Hematopoietic multipotent progenitor cell treated with erythropoietin and hydrocortisone succinate and interleukin-3 and kit ligand, for 15 days (in vitro differentiated cells): ENCODE results near the gene GNB3.
"Not testable (repeated sequence)": the region's sequence is repeated elsewhere in the genome, so short reads cannot be mapped to it uniquely, and the experiment has no call there.

Experiments used
- DNase-seq: peaks from one replicate; pipeline ENCODE4 v3.0.0-alpha.2; 2015; ENCODE audit warnings: low spot score

Gene GNB3

DNA sequence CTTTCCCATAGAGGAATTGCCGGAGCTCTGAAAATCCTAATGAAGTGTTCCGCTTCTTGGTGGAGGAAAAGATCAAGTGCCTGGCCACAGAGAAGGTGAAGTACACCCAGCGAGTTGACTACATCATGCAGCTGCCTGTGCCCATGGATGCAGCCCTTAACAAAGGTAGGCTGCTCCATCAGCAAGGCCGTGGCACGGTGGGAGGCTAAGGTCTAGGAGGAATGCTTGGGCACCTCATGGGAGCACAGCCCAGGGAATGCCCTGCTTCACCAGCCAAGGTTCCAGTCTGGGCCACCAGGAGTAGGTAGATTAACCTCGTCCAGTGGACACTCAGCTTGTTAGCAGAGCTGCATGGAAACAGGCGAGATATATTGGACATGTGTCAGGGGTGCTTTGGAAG, 20.2 kb downstream of the GNB3 start:
- no peak for DNase-seq

DNA sequence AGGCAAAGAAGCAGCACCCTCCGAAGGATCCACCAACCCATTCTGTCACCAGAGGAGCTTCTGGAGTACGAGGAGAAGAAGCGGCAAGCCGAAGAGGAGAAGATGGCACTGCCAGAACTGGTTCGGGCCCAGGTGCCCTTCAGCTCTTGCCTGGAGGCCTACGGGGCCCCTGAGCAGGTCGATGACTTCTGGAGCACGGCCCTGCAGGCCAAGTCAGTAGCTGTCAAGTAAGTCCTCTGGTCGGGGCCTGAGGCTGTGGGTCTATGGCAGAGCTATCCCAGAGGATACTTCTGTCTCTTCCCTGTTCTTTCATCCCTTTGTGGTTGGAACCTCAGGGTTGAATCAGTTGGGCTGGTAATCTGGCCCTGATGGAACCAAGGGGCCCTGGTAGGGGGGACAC, 20.7 kb downstream of the GNB3 start:
- no peak for DNase-seq

- DNase-seq: no peak
Observed at GRCh38 chr12:6863033-6863432, 22.3 kb downstream of the GNB3 start.

- no peak for DNase-seq
Observed at GRCh38 chr12:6863586-6864321, 23.0 kb downstream of the GNB3 start.

DNA sequence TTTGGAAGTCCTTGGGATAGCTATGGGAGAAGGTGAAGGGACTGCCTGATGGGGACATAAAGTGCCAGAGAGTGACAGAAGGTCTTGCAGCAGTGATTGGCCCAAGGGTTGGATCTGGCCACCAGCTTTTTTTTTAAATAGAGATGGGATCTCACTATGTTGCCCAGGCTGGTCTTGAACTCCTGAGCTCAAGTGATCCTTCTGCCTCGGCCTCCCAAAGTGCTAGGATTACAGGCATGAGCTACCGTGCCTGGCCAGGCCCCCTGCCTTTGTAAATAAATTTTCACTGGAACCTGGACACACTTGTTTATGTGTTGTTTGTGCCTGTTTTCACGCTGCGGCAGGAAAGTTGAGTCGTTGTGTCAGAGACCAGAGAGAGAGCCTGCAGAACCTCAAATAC, 24.6 kb downstream of the GNB3 start:
- DNase-seq: not testable (repeated sequence)

GRCh38 chr12:6866163-6866919, 25.6 kb downstream of the GNB3 start:
- DNase-seq: no peak

GRCh38 chr12:6866920-6867412, 26.2 kb downstream of the GNB3 start:
- no peak for DNase-seq

- peak; percentile 82 for DNase-seq
Observed at GRCh38 chr12:6867413-6868210, 26.9 kb downstream of the GNB3 start, which contains the start of gene TPI1. TPI1 (plus strand) TSS chr12:6867531; CDS start chr12:6867567, 36 bp downstream.

DNA sequence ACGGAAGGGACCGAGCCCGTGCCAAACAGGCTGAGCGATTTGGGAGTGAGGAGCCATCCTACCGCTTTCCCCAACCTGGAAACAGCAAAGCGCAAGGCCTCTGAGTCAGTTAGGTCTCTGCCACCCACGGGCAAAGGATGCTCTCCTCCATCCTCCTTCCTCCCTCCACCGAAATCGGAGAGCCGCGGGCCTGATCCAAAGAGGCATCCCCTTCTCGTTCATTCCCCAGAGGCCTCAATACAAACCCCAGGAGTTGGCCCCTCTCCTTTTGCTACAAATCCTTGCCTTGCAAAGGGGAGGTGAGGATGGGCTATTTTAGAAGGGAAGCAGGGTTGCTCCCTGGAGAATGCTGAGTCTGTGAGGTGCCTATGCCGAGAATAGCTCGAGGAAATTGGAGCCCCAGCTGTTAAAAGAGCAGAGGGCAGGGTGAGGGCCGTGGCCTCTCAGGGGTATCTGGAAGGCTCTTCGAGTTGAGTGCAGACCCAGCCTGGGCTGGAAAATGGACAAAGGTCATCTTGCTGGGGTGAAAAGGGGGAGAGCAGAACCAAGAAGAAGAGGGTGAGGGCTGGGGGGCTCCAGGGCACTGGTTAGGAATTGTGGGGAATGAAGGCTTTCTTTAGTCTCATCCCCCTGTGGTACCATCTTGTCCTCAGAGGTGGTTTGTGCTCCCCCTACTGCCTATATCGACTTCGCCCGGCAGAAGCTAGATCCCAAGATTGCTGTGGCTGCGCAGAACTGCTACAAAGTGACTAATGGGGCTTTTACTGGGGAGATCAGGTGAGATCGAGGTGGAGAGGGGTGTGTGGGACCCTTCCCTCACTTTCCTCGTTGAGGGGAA, 27.7 kb downstream of the GNB3 start:
- peak; percentile 40 for DNase-seq

DNA sequence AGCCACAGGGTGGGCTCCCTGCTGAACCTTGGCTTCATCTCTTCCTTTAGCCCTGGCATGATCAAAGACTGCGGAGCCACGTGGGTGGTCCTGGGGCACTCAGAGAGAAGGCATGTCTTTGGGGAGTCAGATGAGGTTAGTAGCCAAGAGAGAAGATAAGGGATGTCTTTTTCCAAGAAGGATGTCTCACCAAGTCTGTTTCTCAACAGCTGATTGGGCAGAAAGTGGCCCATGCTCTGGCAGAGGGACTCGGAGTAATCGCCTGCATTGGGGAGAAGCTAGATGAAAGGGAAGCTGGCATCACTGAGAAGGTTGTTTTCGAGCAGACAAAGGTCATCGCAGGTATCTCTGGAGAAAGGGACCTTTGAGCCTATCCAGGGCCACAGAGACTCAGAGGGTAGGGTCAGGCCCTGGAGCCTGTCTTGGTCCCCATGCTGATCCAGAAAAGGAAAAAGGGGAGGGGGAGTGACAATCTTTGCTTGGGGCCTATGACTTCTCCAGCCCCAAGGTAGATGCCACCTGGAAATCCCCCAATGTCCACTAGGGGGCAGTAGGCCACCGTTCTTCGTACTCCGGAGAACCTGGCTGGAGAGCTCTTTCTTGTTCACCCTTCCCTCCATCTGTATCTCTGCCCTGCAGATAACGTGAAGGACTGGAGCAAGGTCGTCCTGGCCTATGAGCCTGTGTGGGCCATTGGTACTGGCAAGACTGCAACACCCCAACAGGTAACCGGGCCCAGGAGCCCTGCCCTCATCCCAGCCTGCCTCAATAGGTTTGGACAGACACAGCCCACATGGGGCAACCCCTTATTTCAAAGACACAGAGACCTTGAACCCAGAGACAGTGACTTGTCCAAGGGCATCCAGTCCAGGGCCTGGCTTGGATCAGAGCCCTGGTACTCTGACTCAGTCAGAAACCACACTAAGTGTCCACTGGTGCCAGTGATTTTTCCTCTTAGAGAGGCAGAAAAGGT, 28.6 kb downstream of the GNB3 start:
- peak; percentile 92 for DNase-seq

- not testable (repeated sequence) for DNase-seq
Observed at GRCh38 chr12:6870304-6870703, 29.6 kb downstream of the GNB3 start.

DNA sequence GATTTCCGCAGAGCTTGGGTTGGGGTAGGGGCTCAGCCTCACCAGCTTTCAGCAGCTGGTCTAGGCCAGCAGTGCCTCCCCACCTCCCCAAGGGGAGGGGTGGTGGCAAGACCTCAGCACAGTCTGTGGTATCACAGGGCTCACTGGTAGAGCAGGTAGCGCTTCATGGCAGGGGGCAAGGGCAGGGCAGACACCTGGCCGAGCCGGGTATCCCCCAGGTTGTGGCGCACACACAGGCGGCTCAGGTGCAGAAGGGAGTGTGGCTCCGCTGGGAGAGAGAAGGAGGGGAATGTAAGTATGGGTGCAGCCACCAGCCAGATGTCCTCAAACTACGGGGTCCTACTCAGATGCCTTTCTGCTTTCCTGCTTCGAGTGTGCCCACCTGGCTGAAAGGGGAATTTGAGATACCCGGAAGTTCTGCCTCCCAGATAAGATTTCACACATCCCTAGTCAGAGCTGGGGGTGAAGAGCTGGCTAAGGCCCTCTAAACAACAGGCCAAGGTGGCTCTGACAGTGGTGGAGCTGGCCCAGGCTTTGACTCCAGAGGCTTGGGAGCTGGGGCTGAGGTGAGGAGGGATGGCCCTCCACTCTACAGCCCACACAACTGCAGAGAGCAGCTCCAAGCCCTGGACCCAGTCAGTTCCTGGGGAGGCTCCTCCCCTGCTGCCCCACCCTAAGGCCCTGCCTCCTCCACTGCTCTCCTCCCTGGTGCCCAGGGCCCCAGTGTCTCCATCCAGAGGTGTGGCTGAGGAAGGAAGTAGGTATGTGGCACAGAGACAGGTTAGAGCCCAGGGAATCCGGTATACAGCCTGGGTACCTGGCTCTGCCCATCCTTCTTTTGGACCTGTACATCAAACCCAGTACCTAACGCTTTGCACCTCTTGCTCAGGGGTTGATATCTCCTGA, 30.6 kb downstream of the GNB3 start:
- DNase-seq: peak; percentile 60

GRCh38 chr12:6872073-6873048, 31.6 kb downstream of the GNB3 start:
- peak; percentile 86 for DNase-seq

DNA sequence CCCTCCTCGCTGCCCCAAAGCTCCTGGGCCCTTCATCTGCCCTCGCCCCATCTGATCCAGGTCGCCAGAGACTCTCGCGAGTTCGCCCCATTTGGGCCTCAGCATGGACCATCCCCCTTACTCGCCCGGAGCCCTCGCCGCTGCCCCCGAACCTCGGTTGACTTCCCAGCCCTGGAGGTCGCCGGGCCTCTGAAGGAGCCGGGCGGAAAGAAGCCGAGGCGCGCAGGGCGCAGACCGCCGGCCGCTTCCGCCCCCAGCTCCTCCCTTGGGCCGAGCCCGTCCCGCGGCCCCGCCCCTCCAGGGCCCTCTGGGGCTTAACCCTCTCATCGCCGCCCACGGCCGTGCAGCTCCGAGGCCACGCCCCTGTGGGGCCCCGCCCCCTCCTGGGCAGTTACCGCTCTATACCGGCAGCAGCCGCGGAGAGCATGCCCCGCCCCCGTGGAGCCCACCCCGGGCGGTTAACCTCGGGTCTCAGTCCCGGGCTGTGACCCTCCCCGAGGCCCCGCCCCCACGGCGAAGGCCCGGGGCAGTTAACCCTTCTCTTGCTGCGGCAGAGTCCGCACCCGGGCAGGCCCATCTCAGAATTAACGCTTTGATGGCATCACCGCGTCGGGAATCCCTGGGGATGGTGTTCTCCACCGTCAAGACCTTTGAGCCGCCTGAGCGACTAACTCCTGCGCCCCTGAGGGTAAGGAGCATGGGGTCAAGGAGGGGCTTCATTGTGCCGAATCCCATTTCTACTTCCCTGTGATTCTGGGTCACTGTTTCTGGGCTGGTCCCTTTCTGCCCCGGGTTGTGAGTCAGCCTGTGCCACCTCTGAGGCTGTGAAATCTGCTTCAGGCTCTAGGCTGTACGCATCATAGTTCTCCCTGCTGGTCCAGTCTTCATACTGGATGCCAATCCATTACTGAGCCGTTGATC, 32.6 kb downstream of the GNB3 start, which contains the start of gene SPSB2:
Gene SPSB2, minus strand, starts transcription at position 210 of the 921 bp plus-strand sequence. CDS start 402 bp downstream, outside the sequence.
- peak; percentile 97 for DNase-seq

- DNase-seq: not testable (repeated sequence)
Observed at GRCh38 chr12:6874015-6874368, 33.3 kb downstream of the GNB3 start.

GRCh38 chr12:6879824-6880223, 39.1 kb downstream of the GNB3 start:
- DNase-seq: not testable (repeated sequence)

- DNase-seq: no peak
Observed at GRCh38 chr12:6883252-6883651, 42.5 kb downstream of the GNB3 start.
